WTC11 (cell line): ENCODE data around the gene PLTP. TPM values are rescaled to one million over a fixed set of nuclear protein-coding genes. Genes with fewer than 3 reads are reported as not detected.

Experiments
- ATAC-seq: fragments of 200-7000 bp; cut with Tn5 transposase; 2 replicates; pipeline ENCODE4 v1.10.0; 2021; ENCODE audit warnings: mild to moderate bottlenecking, moderate library complexity
- CTCF ChIA-PET: fragments of 300-600 bp; sonication (Branson Sonifier 250); formaldehyde crosslinking; loops from one replicate; lab custom pipeline; 2021; ENCODE audit warnings: antibody characterized with exemption; lab: Charles Lee
- POLR2A ChIA-PET: fragments of 350-600 bp; sonication (Branson Sonifier 250); formaldehyde crosslinking; loops from one replicate; lab custom pipeline; 2021; ENCODE audit warnings: antibody characterized with exemption; lab: Charles Lee
- DNase-seq: peaks from one replicate; pipeline ENCODE4 v3.0.0; 2021; ENCODE audit warnings: low spot score
- H3K27ac Mint-ChIP-seq: 2 replicates; pipeline ENCODE4 v1.8.0; 2021; ENCODE audit warnings: mixed read lengths
- H3K27me3 Mint-ChIP-seq: 2 replicates; pipeline ENCODE4 v1.8.0; 2021; ENCODE audit warnings: low read depth, mild to moderate bottlenecking, moderate library complexity, mixed read lengths
- H3K36me3 Mint-ChIP-seq: 2 replicates; pipeline ENCODE4 v1.8.0; 2021; ENCODE audit warnings: mixed read lengths
- H3K4me1 Mint-ChIP-seq: 2 replicates; pipeline ENCODE4 v1.8.0; 2022; ENCODE audit warnings: mixed read lengths
- H3K4me3 Mint-ChIP-seq: 2 replicates; pipeline ENCODE4 v1.8.0; 2021; ENCODE audit warnings: mild to moderate bottlenecking, moderate library complexity, mixed read lengths
- H3K9me3 Mint-ChIP-seq: 2 replicates; pipeline ENCODE4 v1.8.0; 2021; ENCODE audit warnings: mixed read lengths
- ATF1 ChIP-seq: sonication (generic); formaldehyde crosslinking; IDR thresholded peaks from 2 replicates; pipeline ENCODE4 v1.8.1; 2023; ENCODE audit warnings: mild to moderate bottlenecking, moderate library complexity, missing genetic modification reagents
- ATF6 ChIP-seq: sonication (generic); formaldehyde crosslinking; IDR thresholded peaks from 2 replicates; pipeline ENCODE4 v1.8.1; 2023; ENCODE audit warnings: mild to moderate bottlenecking, missing genetic modification reagents
- ETV6 ChIP-seq: sonication (generic); formaldehyde crosslinking; IDR thresholded peaks from 2 replicates; pipeline ENCODE4 v1.8.1; 2022; ENCODE audit warnings: mild to moderate bottlenecking, missing genetic modification reagents
- FOXP4 ChIP-seq: sonication (generic); formaldehyde crosslinking; IDR thresholded peaks from 2 replicates; pipeline ENCODE4 v1.8.0; 2022; ENCODE audit warnings: mild to moderate bottlenecking, missing genetic modification reagents
- MAX ChIP-seq: sonication (generic); formaldehyde crosslinking; IDR thresholded peaks from 2 replicates; pipeline ENCODE4 v1.8.0; 2022; ENCODE audit warnings: mild to moderate bottlenecking, missing genetic modification reagents
- MXD4 ChIP-seq: fragments of 250-450 bp; sonication (Bioruptor Pico); IDR thresholded peaks from 2 replicates; pipeline ENCODE4 v1.8.0; 2021; ENCODE audit warnings: mild to moderate bottlenecking, moderate library complexity, borderline replicate concordance
- NFE2L1 ChIP-seq: sonication (generic); formaldehyde crosslinking; IDR thresholded peaks from 2 replicates; pipeline ENCODE4 v1.8.1; 2023; ENCODE audit warnings: missing genetic modification reagents
- OVOL2 ChIP-seq: fragments of 250-450 bp; sonication (Bioruptor Pico); IDR thresholded peaks from 2 replicates; pipeline ENCODE4 v1.9.0; 2021; ENCODE audit warnings: mild to moderate bottlenecking, borderline replicate concordance
- SOX15 ChIP-seq: fragments of 250-450 bp; sonication (Bioruptor Pico); IDR thresholded peaks from 2 replicates; pipeline ENCODE4 v1.9.0; 2021; ENCODE audit warnings: mild to moderate bottlenecking
- SP1 ChIP-seq: sonication (generic); formaldehyde crosslinking; conservative IDR thresholded peaks from 2 replicates; pipeline ENCODE4 v1.8.1; 2022; ENCODE audit warnings: missing genetic modification reagents
- TCF7 ChIP-seq: sonication (generic); formaldehyde crosslinking; IDR thresholded peaks from 2 replicates; pipeline ENCODE4 v1.8.0; 2022; ENCODE audit warnings: mild to moderate bottlenecking, low read depth, missing genetic modification reagents, moderate library complexity
- TEAD4 ChIP-seq: sonication (generic); formaldehyde crosslinking; IDR thresholded peaks from 2 replicates; pipeline ENCODE4 v1.8.0; 2022; ENCODE audit warnings: mild to moderate bottlenecking, missing genetic modification reagents
- ZBTB21 ChIP-seq: sonication (generic); formaldehyde crosslinking; IDR thresholded peaks from 2 replicates; pipeline ENCODE4 v1.8.1; 2023; ENCODE audit warnings: mild to moderate bottlenecking, missing genetic modification reagents, borderline replicate concordance
- ZNF317 ChIP-seq: sonication (generic); formaldehyde crosslinking; IDR thresholded peaks from 2 replicates; pipeline ENCODE4 v1.8.1; 2023; ENCODE audit warnings: low read depth, mild to moderate bottlenecking, moderate library complexity, missing genetic modification reagents, borderline replicate concordance
- total RNA-seq: library from RNA; stranded (reverse); gene quantifications from 3 replicates; pipeline ENCODE4 v1.2.3, GENCODE V29; 2021
- TF ChIP-seq, protein P1 (sequence below): sonication (generic); formaldehyde crosslinking; IDR thresholded peaks from 2 replicates; pipeline ENCODE4 v1.8.0; 2022; ENCODE audit warnings: mild to moderate bottlenecking, missing genetic modification reagents
- TF ChIP-seq, protein P2 (sequence below): sonication (generic); formaldehyde crosslinking; IDR thresholded peaks from 2 replicates; pipeline ENCODE4 v1.8.1; 2022; ENCODE audit warnings: mild to moderate bottlenecking, missing genetic modification reagents, moderate library complexity, borderline replicate concordance
- TF ChIP-seq, protein P3 (sequence below): fragments of 200-600 bp; IDR thresholded peaks from 2 replicates; pipeline ENCODE4 v1.8.0; 2022; ENCODE audit warnings: antibody characterized with exemption

Gene PLTP
- total RNA-seq, 1 experiment from 2014 or later, result 109 TPM

DNA sequence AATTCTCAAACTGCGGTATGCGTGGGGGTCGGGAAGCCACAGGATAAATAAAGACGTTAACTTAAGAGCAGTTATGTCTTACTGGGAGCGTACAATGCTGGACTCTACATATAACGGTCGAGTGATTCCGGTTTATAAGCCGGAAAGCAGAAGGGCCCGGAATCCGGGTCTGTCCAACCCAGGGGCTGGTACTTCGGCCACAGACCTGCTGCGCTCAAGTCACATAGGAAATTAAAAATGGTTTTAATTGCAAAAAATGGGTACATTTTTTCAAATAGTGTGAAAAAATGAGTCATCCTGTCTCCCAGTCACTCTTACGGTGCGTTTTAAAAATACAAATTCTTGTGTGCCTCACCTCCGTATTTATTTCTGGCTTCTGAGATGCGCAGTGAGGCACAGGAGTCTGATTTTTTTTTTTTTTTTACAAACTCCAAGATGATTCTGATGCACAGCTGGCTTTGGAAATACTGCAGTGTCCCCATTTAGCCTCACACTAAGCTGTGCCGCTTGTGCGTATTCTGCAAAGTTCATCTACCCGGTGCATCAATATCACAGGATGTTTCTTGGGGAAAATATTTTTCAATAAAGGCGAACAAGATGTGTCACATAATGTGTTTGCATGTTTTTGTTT lies 23.6 kb upstream of the PLTP start:
- H3K4me3 Mint-ChIP-seq, result peak overlapping the region; percentile 92
- TF ChIP-seq, protein P1, sequence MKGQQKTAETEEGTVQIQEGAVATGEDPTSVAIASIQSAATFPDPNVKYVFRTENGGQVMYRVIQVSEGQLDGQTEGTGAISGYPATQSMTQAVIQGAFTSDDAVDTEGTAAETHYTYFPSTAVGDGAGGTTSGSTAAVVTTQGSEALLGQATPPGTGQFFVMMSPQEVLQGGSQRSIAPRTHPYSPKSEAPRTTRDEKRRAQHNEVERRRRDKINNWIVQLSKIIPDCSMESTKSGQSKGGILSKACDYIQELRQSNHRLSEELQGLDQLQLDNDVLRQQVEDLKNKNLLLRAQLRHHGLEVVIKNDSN (CRISPR knock-in tag), result no peak
- TF ChIP-seq TCF7 (CRISPR knock-in tag), result no peak
- no peak for TF ChIP-seq FOXP4 (CRISPR knock-in tag)
- TF ChIP-seq SOX15 (CRISPR knock-in tag), result no peak
- no peak for TF ChIP-seq TEAD4 (CRISPR knock-in tag)
- no peak for TF ChIP-seq ZBTB21 (CRISPR knock-in tag)
- no peak for TF ChIP-seq MAX (CRISPR knock-in tag)
- TF ChIP-seq ATF6, result no peak
- TF ChIP-seq, protein P2, sequence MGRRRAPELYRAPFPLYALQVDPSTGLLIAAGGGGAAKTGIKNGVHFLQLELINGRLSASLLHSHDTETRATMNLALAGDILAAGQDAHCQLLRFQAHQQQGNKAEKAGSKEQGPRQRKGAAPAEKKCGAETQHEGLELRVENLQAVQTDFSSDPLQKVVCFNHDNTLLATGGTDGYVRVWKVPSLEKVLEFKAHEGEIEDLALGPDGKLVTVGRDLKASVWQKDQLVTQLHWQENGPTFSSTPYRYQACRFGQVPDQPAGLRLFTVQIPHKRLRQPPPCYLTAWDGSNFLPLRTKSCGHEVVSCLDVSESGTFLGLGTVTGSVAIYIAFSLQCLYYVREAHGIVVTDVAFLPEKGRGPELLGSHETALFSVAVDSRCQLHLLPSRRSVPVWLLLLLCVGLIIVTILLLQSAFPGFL (CRISPR knock-in tag), result no peak
- TF ChIP-seq, protein P3, sequence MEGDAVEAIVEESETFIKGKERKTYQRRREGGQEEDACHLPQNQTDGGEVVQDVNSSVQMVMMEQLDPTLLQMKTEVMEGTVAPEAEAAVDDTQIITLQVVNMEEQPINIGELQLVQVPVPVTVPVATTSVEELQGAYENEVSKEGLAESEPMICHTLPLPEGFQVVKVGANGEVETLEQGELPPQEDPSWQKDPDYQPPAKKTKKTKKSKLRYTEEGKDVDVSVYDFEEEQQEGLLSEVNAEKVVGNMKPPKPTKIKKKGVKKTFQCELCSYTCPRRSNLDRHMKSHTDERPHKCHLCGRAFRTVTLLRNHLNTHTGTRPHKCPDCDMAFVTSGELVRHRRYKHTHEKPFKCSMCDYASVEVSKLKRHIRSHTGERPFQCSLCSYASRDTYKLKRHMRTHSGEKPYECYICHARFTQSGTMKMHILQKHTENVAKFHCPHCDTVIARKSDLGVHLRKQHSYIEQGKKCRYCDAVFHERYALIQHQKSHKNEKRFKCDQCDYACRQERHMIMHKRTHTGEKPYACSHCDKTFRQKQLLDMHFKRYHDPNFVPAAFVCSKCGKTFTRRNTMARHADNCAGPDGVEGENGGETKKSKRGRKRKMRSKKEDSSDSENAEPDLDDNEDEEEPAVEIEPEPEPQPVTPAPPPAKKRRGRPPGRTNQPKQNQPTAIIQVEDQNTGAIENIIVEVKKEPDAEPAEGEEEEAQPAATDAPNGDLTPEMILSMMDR, result no peak
- no peak for TF ChIP-seq OVOL2 (CRISPR knock-in tag)
- TF ChIP-seq ATF1, result no peak
- TF ChIP-seq ETV6 (CRISPR knock-in tag), result no peak
- TF ChIP-seq ZNF317 (CRISPR knock-in tag), result no peak
- no peak for TF ChIP-seq SP1 (CRISPR knock-in tag)
- TF ChIP-seq NFE2L1, result no peak
- TF ChIP-seq MXD4 (CRISPR knock-in tag), result no peak
- CTCF ChIA-PET, result interaction anchor here (0.6 to 5.0 kb wide), 11 partner anchors 9 to 624 kb away, joined by 3 to 48 read pairs (median 6); partner anchors contain the start of genes CTSA and NEURL2
- POLR2A ChIA-PET, result interaction anchor here (0.6 to 3.4 kb wide), 14 partner anchors 12 to 498 kb away, joined by 3 to 43 read pairs (median 4); partner anchors contain the start of genes CTSA, NEURL2, PLTP and SNX21
- H3K27ac Mint-ChIP-seq, result peak overlapping the region; percentile 97
- H3K9me3 Mint-ChIP-seq, result no peaks in the 10 kb centered on the region
- H3K27me3 Mint-ChIP-seq, result no peaks in the 10 kb centered on the region
- DNase-seq (no peak), ATAC-seq (no peak)
- peaks cover 30% of the 10 kb centered on the region for H3K36me3 Mint-ChIP-seq
- H3K4me1 Mint-ChIP-seq, result peaks cover 39% of the 10 kb centered on the region
